HCT116 (cell line): Measurements from ENCODE around the gene MRAS. TPM values are rescaled to one million over a fixed set of nuclear protein-coding genes. Genes with fewer than 3 reads are reported as not detected.

Experiments used
- ATAC-seq: fragments of 200-7000 bp; cut with Tn5 transposase; 2 replicates; pipeline ENCODE4 v1.9.1; 2020; ENCODE audit warnings: mild to moderate bottlenecking, moderate library complexity
- BruUV-seq: library from RNA; stranded (reverse); fragments of 400-500 nt; replicated peaks from 2 replicates; lab custom pipeline; 2021; lab: Mats Ljungman, UMichigan
- CTCF ChIA-PET: fragments of 300-600 bp; sonication (Branson Sonifier 250); formaldehyde crosslinking; loops from one replicate; lab custom pipeline; 2021; ENCODE audit warnings: antibody characterized with exemption; lab: Charles Lee
- POLR2A ChIA-PET: fragments of 300-600, 350-600 bp; sonication (Branson Sonifier 250); formaldehyde crosslinking; loops from one replicate; lab custom pipeline; 2021; ENCODE audit warnings: antibody characterized with exemption; lab: Charles Lee
- RAD21 ChIA-PET, 2 experiments: fragments of 300-600 bp; sonication (Branson Sonifier 250); formaldehyde crosslinking; loops; one replicate each; lab custom pipeline; 2023; ENCODE audit warnings: low total read pairs in 2 of 2; ENCODE audit not compliant: uncharacterized antibody in 2 of 2, unreplicated experiment in 2 of 2, low non-redundant PET in 1 of 2; lab: Charles Lee
- DNase-seq: peaks from one replicate; pipeline ENCODE4 v3.0.0-alpha.2; 2010; ENCODE audit warnings: low read depth, low spot score
- H2AFZ ChIP-seq: fragments of 200-600 bp; shearing (Covaris generic), sonication (generic); 2 replicates; pipeline ENCODE4 v1.6.1; 2017; ENCODE audit warnings: low read depth, mixed run types, mixed read lengths, antibody characterized with exemption, low read length; ENCODE audit not compliant: poor library complexity, severe bottlenecking
- H3K27ac ChIP-seq: 2 replicates; pipeline ENCODE4 v1.5.1; 2012; ENCODE audit warnings: low read depth, low read length
- H3K27me3 ChIP-seq: fragments of 200-600 bp; sonication (generic); 2 replicates; pipeline ENCODE4 v1.6.1; 2016; ENCODE audit warnings: mixed run types, low read length, mixed read lengths; ENCODE audit not compliant: insufficient read depth
- H3K36me3 ChIP-seq, 2 experiments: fragments of 200-500 bp in 1 of 2; fragments of 200-600 bp in 1 of 2; sonication (Bioruptor generic) in 1 of 2; sonication (generic) in 1 of 2; 2 replicates each; pipeline versions ENCODE4 v1.5.1 to v1.6.1; 2014 to 2016; ENCODE audit warnings: low read length in 2 of 2, inconsistent platforms in 1 of 2, mixed read lengths in 1 of 2, mixed run types in 1 of 2; ENCODE audit not compliant: insufficient read depth in 2 of 2, control insufficient read depth in 1 of 2
- H3K4me1 ChIP-seq, 2 experiments: fragments of 200-600 bp in 1 of 2; sonication (generic) in 1 of 2; 2 replicates each; pipeline versions ENCODE4 v1.5.1 to v1.6.1; 2012 to 2017; ENCODE audit warnings: low read length in 2 of 2, inconsistent platforms in 1 of 2, mild to moderate bottlenecking in 1 of 2, mixed read lengths in 1 of 2, mixed run types in 1 of 2, moderate library complexity in 1 of 2; ENCODE audit not compliant: insufficient read depth in 2 of 2, control insufficient read depth in 1 of 2
- H3K4me2 ChIP-seq: fragments of 200-600 bp; sonication (generic); 2 replicates; pipeline ENCODE4 v1.6.1; 2017; ENCODE audit warnings: mixed run types, low read length, mixed read lengths
- H3K4me3 ChIP-seq, 2 experiments: fragments of 200-600 bp in 1 of 2; sonication (generic) in 1 of 2; replicated peaks in 1 of 2; 2 replicates each; pipeline ENCODE4 v1.5.1; 2011 to 2016; ENCODE audit warnings: low read length in 2 of 2, control low read depth in 1 of 2, low read depth in 1 of 2, mild to moderate bottlenecking in 1 of 2, mixed read lengths in 1 of 2, mixed run types in 1 of 2
- H3K79me2 ChIP-seq: fragments of 200-600 bp; sonication (generic); 2 replicates; pipeline ENCODE4 v1.6.1; 2017; ENCODE audit warnings: mild to moderate bottlenecking, mixed run types, low read length, moderate library complexity, mixed read lengths; ENCODE audit not compliant: insufficient read depth
- H3K9ac ChIP-seq: fragments of 200-600 bp; sonication (generic); 2 replicates; pipeline ENCODE4 v1.6.1; 2016; ENCODE audit warnings: low read length, mixed read lengths
- H3K9me2 ChIP-seq: fragments of 200-600 bp; sonication (generic), shearing (Covaris generic); 2 replicates; pipeline ENCODE4 v1.6.1; 2017; ENCODE audit warnings: mixed run types, mild to moderate bottlenecking, moderate library complexity; ENCODE audit not compliant: insufficient read depth
- H3K9me3 ChIP-seq, 2 experiments: fragments of 200-500 bp in 1 of 2; fragments of 200-600 bp in 1 of 2; sonication (Bioruptor generic) in 1 of 2; sonication (generic) in 1 of 2; 2 replicates each; pipeline ENCODE4 v1.6.1; 2014 to 2017; ENCODE audit warnings: low read length in 2 of 2, mixed read lengths in 2 of 2, inconsistent platforms in 1 of 2, low read depth in 1 of 2, mild to moderate bottlenecking in 1 of 2, mixed run types in 1 of 2, moderate library complexity in 1 of 2; ENCODE audit not compliant: control insufficient read depth in 1 of 2, insufficient read depth in 1 of 2
- H4K20me1 ChIP-seq: fragments of 200-600 bp; sonication (generic), shearing (Covaris generic); 2 replicates; pipeline ENCODE4 v1.6.1; 2017; ENCODE audit warnings: mixed run types, mild to moderate bottlenecking, moderate library complexity; ENCODE audit not compliant: insufficient read depth
- ATF3 ChIP-seq: IDR thresholded peaks from 2 replicates; pipeline ENCODE4 v1.6.1; 2012
- CBX3 ChIP-seq: IDR thresholded peaks from 2 replicates; pipeline ENCODE4 v1.6.1; 2012; ENCODE audit warnings: low read depth
- CEBPB ChIP-seq: IDR thresholded peaks from 2 replicates; pipeline ENCODE4 v1.6.1; 2012; ENCODE audit warnings: low read depth
- CTCF ChIP-seq, 3 experiments: fragments of 200-600 bp in 1 of 3; sonication (generic) in 1 of 3; IDR thresholded peaks in 2 of 3; conservative IDR thresholded peaks in 1 of 3; 2 replicates each; pipeline ENCODE4 v1.5.1; 2012 to 2017; ENCODE audit warnings: low read depth in 2 of 3, low read length in 2 of 3, antibody characterized with exemption in 1 of 3, borderline replicate concordance in 1 of 3, control low read depth in 1 of 3, mild to moderate bottlenecking in 1 of 3, mixed read lengths in 1 of 3, mixed run types in 1 of 3, moderate library complexity in 1 of 3; ENCODE audit not compliant: insufficient read depth in 1 of 3
- EGR1 ChIP-seq: IDR thresholded peaks from 2 replicates; pipeline ENCODE4 v1.6.1; 2012; ENCODE audit warnings: low read depth
- EZH2 ChIP-seq: fragments of 200-600 bp; sonication (generic); IDR thresholded peaks from 2 replicates; pipeline ENCODE4 v1.6.1; 2017; ENCODE audit warnings: antibody characterized with exemption, mixed run types
- FOSL1 ChIP-seq: IDR thresholded peaks from 2 replicates; pipeline ENCODE4 v1.6.1; 2012; ENCODE audit warnings: low read depth
- JUND ChIP-seq: IDR thresholded peaks from 2 replicates; pipeline ENCODE4 v1.6.1; 2012
- MAX ChIP-seq: IDR thresholded peaks from 2 replicates; pipeline ENCODE4 v1.6.1; 2012
- POLR2A ChIP-seq: IDR thresholded peaks from 2 replicates; pipeline ENCODE4 v1.7.0; 2011; ENCODE audit warnings: borderline replicate concordance; ENCODE audit not compliant: insufficient read depth, insufficient read length; ENCODE audit errors: extremely low read depth
- REST ChIP-seq: IDR thresholded peaks from 2 replicates; pipeline ENCODE4 v1.6.1; 2012; ENCODE audit warnings: low read depth
- SIN3A ChIP-seq: IDR thresholded peaks from 2 replicates; pipeline ENCODE4 v1.6.1; 2012; ENCODE audit warnings: low read depth
- SP1 ChIP-seq: IDR thresholded peaks from 2 replicates; pipeline ENCODE4 v1.6.1; 2012; ENCODE audit warnings: low read depth
- SRF ChIP-seq: IDR thresholded peaks from 2 replicates; pipeline ENCODE4 v1.6.1; 2012; ENCODE audit warnings: low read depth
- TCF7L2 ChIP-seq: IDR thresholded peaks from 2 replicates; pipeline ENCODE4 v1.7.0; 2011; ENCODE audit warnings: borderline replicate concordance, inconsistent platforms; ENCODE audit not compliant: insufficient read depth, insufficient read length; ENCODE audit errors: extremely low read depth
- ZFX ChIP-seq: fragments of 450-650 bp; IDR thresholded peaks from 2 replicates; pipeline ENCODE4 v1.6.1; 2017
- ZNF274 ChIP-seq: fragments of 200-500 bp; sonication (Bioruptor generic); IDR thresholded peaks from 2 replicates; pipeline ENCODE4 v1.6.1; 2014; ENCODE audit warnings: mild to moderate bottlenecking, low read depth, low read length, inconsistent platforms
- intact Hi-C: fragments of 100-400 bp; cut with micrococcal nuclease; formaldehyde crosslinking; loops from 2 replicates; pipeline ENCODE4 v1.10.0; 2022
- total RNA-seq: library from RNA; stranded (reverse); gene quantifications from one replicate; pipeline ENCODE4 v1.2.1, GENCODE V29; 2021; ENCODE audit not compliant: unreplicated experiment

The MRAS gene
- total RNA-seq, 1 experiment from 2014 or later = 13.5 TPM

- BruUV-seq = no TSS peak
- RAD21 ChIA-PET = no interaction called here
- H3K79me2 ChIP-seq = no peaks in the 10 kb centered on the region
- DNase-seq = no peak
- no peaks in the 10 kb centered on the region for H3K4me1 ChIP-seq
- TF ChIP-seq CTCF (IDR thresholded peaks at IDR 0.05 in 2 of 3, conservative IDR thresholded peaks at IDR 0.05 in 1 of 3; ENCODE audit: borderline replicate concordance in 1 of 3, insufficient read depth in 1 of 3, low read depth in 2 of 3, low read length in 2 of 3) = no peak
- TF ChIP-seq POLR2A = no peak
- no peak for TF ChIP-seq SIN3A
- no peak for TF ChIP-seq ZFX
- TF ChIP-seq CBX3 = no peak
- TF ChIP-seq JUND = no peak
- TF ChIP-seq CEBPB = no peak
- TF ChIP-seq EZH2 = no peak
- no peak for TF ChIP-seq MAX
- TF ChIP-seq EGR1 = no peak
- TF ChIP-seq REST = no peak
- TF ChIP-seq SP1 = no peak
- no peak for TF ChIP-seq TCF7L2
- TF ChIP-seq FOSL1 = no peak
- TF ChIP-seq ZNF274 = no peak
- TF ChIP-seq ATF3 = no peak
- no peak for TF ChIP-seq SRF
- TF ChIP-seq, all 23 proteins: peak for 0
- POLR2A ChIA-PET = no interaction called here
- intact Hi-C loops = no loop called here
- Histone ChIP-seq H3K4me2 (no peak overlapping the region), H3K27me3 (no peaks in the 10 kb centered on the region), H3K9ac (no peak overlapping the region), H3K9me2 (no peaks in the 10 kb centered on the region), H3K27ac (no peak overlapping the region), H3K4me3 (no peak overlapping the region), H3K9me3 (no peaks in the 10 kb centered on the region), H2AFZ (no peak overlapping the region), H3K36me3 (no peaks in the 10 kb centered on the region; a peak in 1 of 4 replicates), H4K20me1 (no peaks in the 10 kb centered on the region)
- no peak for ATAC-seq
- CTCF ChIA-PET = no interaction called here
These were observed 25.3 kb downstream of the MRAS start for GRCh38 chr3:138373736-138374094.
